Endothelial cell (in vitro differentiated cells): ENCODE results near the gene C15orf62. TPM values are rescaled to one million over a fixed set of nuclear protein-coding genes. Genes with fewer than 3 reads are reported as not detected.

Source experiments
- DNase-seq: peaks from one replicate; pipeline ENCODE4 v3.0.0; 2021; ENCODE audit warnings: low spot score
- H3K27ac Mint-ChIP-seq: one replicate; pipeline ENCODE4 v1.8.0; 2021; ENCODE audit warnings: mixed read lengths, inconsistent platforms; ENCODE audit not compliant: unreplicated experiment
- H3K27me3 Mint-ChIP-seq: one replicate; pipeline ENCODE4 v1.8.0; 2021; ENCODE audit warnings: mild to moderate bottlenecking, moderate library complexity, mixed read lengths, inconsistent platforms; ENCODE audit not compliant: unreplicated experiment
- H3K36me3 Mint-ChIP-seq: one replicate; pipeline ENCODE4 v1.8.0; 2021; ENCODE audit warnings: mild to moderate bottlenecking, low read depth, mixed read lengths, inconsistent platforms; ENCODE audit not compliant: unreplicated experiment
- H3K4me1 Mint-ChIP-seq: one replicate; pipeline ENCODE4 v1.8.0; 2021; ENCODE audit warnings: mild to moderate bottlenecking, mixed read lengths, inconsistent platforms; ENCODE audit not compliant: unreplicated experiment
- H3K4me3 Mint-ChIP-seq: one replicate; pipeline ENCODE4 v1.8.0; 2021; ENCODE audit warnings: mild to moderate bottlenecking, mixed read lengths, inconsistent platforms; ENCODE audit not compliant: unreplicated experiment
- H3K9me3 Mint-ChIP-seq: one replicate; pipeline ENCODE4 v1.8.0; 2021; ENCODE audit warnings: mixed read lengths, inconsistent platforms; ENCODE audit not compliant: unreplicated experiment
- total RNA-seq: library from RNA; stranded (reverse); fragmentation: NEBNext Ultra II Directional; extraction: Animal tissue kit (Norgen Biotek cat#: 25700); gene quantifications from one replicate; pipeline ENCODE4 v1.2.1, GENCODE V29; 2021; ENCODE audit not compliant: unreplicated experiment
- TF ChIP-seq, protein P1 (sequence below): fragments of 200-600 bp; sonication (generic); IDR thresholded peaks from one replicate; pipeline ENCODE4 v1.5.0; 2021; ENCODE audit warnings: antibody characterized with exemption; ENCODE audit not compliant: unreplicated experiment

C15orf62 gene
- total RNA-seq, 1 donor from 2014 or later, result not detected

GRCh38 chr15:40792394-40792793 lies 22.6 kb downstream of the C15orf62 start:
- H3K4me1 Mint-ChIP-seq, result peaks cover 18% of the 10 kb centered on the region
- DNase-seq, result no peak
- H3K4me3 Mint-ChIP-seq, result no peak overlapping the region
- H3K9me3 Mint-ChIP-seq, result no peaks in the 10 kb centered on the region
- peaks cover 10% of the 10 kb centered on the region for H3K36me3 Mint-ChIP-seq
- H3K27me3 Mint-ChIP-seq, result peaks cover 3% of the 10 kb centered on the region
- TF ChIP-seq, protein P1, sequence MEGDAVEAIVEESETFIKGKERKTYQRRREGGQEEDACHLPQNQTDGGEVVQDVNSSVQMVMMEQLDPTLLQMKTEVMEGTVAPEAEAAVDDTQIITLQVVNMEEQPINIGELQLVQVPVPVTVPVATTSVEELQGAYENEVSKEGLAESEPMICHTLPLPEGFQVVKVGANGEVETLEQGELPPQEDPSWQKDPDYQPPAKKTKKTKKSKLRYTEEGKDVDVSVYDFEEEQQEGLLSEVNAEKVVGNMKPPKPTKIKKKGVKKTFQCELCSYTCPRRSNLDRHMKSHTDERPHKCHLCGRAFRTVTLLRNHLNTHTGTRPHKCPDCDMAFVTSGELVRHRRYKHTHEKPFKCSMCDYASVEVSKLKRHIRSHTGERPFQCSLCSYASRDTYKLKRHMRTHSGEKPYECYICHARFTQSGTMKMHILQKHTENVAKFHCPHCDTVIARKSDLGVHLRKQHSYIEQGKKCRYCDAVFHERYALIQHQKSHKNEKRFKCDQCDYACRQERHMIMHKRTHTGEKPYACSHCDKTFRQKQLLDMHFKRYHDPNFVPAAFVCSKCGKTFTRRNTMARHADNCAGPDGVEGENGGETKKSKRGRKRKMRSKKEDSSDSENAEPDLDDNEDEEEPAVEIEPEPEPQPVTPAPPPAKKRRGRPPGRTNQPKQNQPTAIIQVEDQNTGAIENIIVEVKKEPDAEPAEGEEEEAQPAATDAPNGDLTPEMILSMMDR, result no peak
- no peak overlapping the region for H3K27ac Mint-ChIP-seq

GRCh38 chr15:40793216-40793989 lies 23.6 kb downstream of the C15orf62 start:
- peaks cover 20% of the 10 kb centered on the region for H3K4me1 Mint-ChIP-seq
- H3K36me3 Mint-ChIP-seq, result peaks cover 15% of the 10 kb centered on the region
- peaks cover 3% of the 10 kb centered on the region for H3K27me3 Mint-ChIP-seq
- no peak for DNase-seq
- no peak overlapping the region for H3K4me3 Mint-ChIP-seq
- no peak overlapping the region for H3K27ac Mint-ChIP-seq
- no peaks in the 10 kb centered on the region for H3K9me3 Mint-ChIP-seq
- TF ChIP-seq, protein P1, result no peak

DNA sequence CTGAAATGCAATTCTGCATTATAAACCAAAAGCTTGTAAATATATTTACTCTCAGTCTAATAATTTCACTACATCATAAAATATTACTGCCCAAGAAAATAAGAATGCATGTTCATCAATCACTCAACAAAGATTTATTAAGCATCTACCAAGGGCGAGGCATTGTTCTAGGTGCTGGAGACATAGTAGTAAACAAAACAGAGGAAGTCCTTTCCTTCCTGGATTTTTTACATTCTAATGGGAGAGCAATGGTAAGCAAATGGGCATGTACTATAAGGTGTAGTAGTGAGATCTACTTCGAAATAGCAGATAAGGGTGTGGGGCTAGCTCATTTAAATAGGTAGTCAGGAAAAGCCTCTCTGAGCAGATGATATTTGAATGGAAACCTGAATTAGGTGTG lies 26.3 kb downstream of the C15orf62 start:
- DNase-seq, result no peak
- H3K36me3 Mint-ChIP-seq, result peaks cover 19% of the 10 kb centered on the region
- TF ChIP-seq, protein P1, result no peak
- peaks cover 2% of the 10 kb centered on the region for H3K27me3 Mint-ChIP-seq
- H3K4me1 Mint-ChIP-seq, result peaks cover 20% of the 10 kb centered on the region
- H3K27ac Mint-ChIP-seq, result peak overlapping the region; percentile 96
- peak overlapping the region; percentile 11 for H3K4me3 Mint-ChIP-seq
- no peaks in the 10 kb centered on the region for H3K9me3 Mint-ChIP-seq

DNA sequence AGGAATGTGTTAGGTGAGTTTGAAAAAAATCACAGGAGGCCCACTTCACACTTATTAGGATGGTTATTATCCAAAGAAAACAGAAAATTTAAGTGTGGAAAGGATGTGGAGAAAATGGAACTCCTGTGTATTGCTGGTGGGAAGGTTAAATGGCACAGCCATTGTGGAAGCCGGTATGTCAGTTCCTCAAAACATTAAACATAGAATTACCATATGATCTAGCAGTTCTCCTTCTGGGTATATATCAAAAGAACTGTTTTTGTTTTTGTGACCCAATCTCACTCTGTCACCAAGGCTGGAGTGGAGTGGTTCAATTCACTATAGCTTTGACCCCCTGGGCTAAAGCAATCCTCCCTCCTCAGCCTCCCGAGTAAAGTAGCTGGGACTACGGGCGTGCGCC lies 26.7 kb downstream of the C15orf62 start:
- peak overlapping the region; percentile 96 for H3K27ac Mint-ChIP-seq
- peaks cover 2% of the 10 kb centered on the region for H3K27me3 Mint-ChIP-seq
- H3K4me3 Mint-ChIP-seq, result peak overlapping the region; percentile 11
- H3K36me3 Mint-ChIP-seq, result peaks cover 19% of the 10 kb centered on the region
- TF ChIP-seq, protein P1, result no peak
- DNase-seq, result no peak
- peaks cover 20% of the 10 kb centered on the region for H3K4me1 Mint-ChIP-seq
- H3K9me3 Mint-ChIP-seq, result no peaks in the 10 kb centered on the region

GRCh38 chr15:40799523-40799922 lies 29.7 kb downstream of the C15orf62 start:
- TF ChIP-seq, protein P1, result no peak
- peaks cover 16% of the 10 kb centered on the region for H3K36me3 Mint-ChIP-seq
- peaks cover 3% of the 10 kb centered on the region for H3K27me3 Mint-ChIP-seq
- peaks cover 20% of the 10 kb centered on the region for H3K4me1 Mint-ChIP-seq
- H3K4me3 Mint-ChIP-seq, result no peak overlapping the region
- no peaks in the 10 kb centered on the region for H3K9me3 Mint-ChIP-seq
- H3K27ac Mint-ChIP-seq, result no peak overlapping the region
- no peak for DNase-seq
